Measurements from ENCODE around the gene OTOS.

OTOS gene

GRCh38 chr2:240149943-240150784 lies 9.7 kb upstream of the OTOS start:
- peak; percentile 0 for DNase-seq

- DNase-seq: no peak
These were observed 7.6 kb upstream of the OTOS start for GRCh38 chr2:240147911-240148587.

GRCh38 chr2:240147382-240147781 lies 6.9 kb upstream of the OTOS start:
- no peak for DNase-seq

- no peak for DNase-seq
These were observed 6.3 kb upstream of the OTOS start for GRCh38 chr2:240146627-240147278.

- no peak for DNase-seq
These were observed 5.7 kb upstream of the OTOS start for GRCh38 chr2:240146141-240146561.

- no peak for DNase-seq
These were observed 5.0 kb upstream of the OTOS start for GRCh38 chr2:240145461-240145860.

GRCh38 chr2:240144649-240145261 lies 4.3 kb upstream of the OTOS start:
- no peak for DNase-seq

- DNase-seq: peak; percentile 16
These were observed 3.6 kb upstream of the OTOS start for GRCh38 chr2:240143801-240144648.

GRCh38 chr2:240143276-240143675 lies 2.8 kb upstream of the OTOS start:
- no peak for DNase-seq

GRCh38 chr2:240142859-240143258 lies 2.4 kb upstream of the OTOS start:
- DNase-seq: no peak

GRCh38 chr2:240142256-240142775 lies 1.9 kb upstream of the OTOS start:
- DNase-seq: no peak

GRCh38 chr2:240141736-240142135 lies 1.3 kb upstream of the OTOS start:
- no peak for DNase-seq

GRCh38 chr2:240140920-240141319 lies 462 bp upstream of the OTOS start:
- no peak for DNase-seq

GRCh38 chr2:240139666-240140393 lies 628 bp downstream of the OTOS start:
- no peak for DNase-seq

- no peak for DNase-seq
These were observed 1.4 kb downstream of the OTOS start for GRCh38 chr2:240139011-240139441.

- DNase-seq: no peak
These were observed 2.0 kb downstream of the OTOS start for GRCh38 chr2:240138254-240138984.

- no peak for DNase-seq
These were observed 2.7 kb downstream of the OTOS start for GRCh38 chr2:240137596-240138253.

- DNase-seq: no peak
These were observed 3.7 kb downstream of the OTOS start for GRCh38 chr2:240136671-240137292.

- peak; percentile 74 for DNase-seq
These were observed 4.3 kb downstream of the OTOS start, which contains the start of gene COPS9 for GRCh38 chr2:240136013-240136670. Gene COPS9, minus strand, starts transcription at chr2:240136305. Its CDS starts 21 bp downstream, at chr2:240136284.
